Tibial nerve (tissue), 4 donors: ENCODE measurements around the gene RLN3. TPM values are rescaled to one million over a fixed set of nuclear protein-coding genes. Genes with fewer than 3 reads are reported as not detected.

Experiments used
- DNase-seq, 2 donors: peaks; one replicate each; pipeline ENCODE4 v3.0.0-alpha.2; 2019; ENCODE audit warnings: low spot score in 2 of 2
- H3K27ac ChIP-seq, 4 donors: fragments of 200-600 bp; sonication (generic) in 3 of 4; one replicate each; pipeline ENCODE4 v1.5.1; 2017 to 2019; ENCODE audit warnings: mild to moderate bottlenecking in 1 of 4
- H3K27me3 ChIP-seq, 2 donors: fragments of 200-600 bp; sonication (generic) in 1 of 2; one replicate each; pipeline versions ENCODE4 v1.5.1 to v1.6.0; 2017 to 2019
- H3K36me3 ChIP-seq, 3 donors: fragments of 200-600 bp; sonication (generic); one replicate each; pipeline ENCODE4 v1.5.1; 2018 to 2019
- H3K4me1 ChIP-seq, 4 donors: fragments of 200-600 bp; sonication (generic) in 3 of 4; one replicate each; pipeline ENCODE4 v1.5.1; 2017 to 2019
- H3K4me3 ChIP-seq, 4 donors: fragments of 200-600 bp; sonication (generic) in 3 of 4; one replicate each; pipeline ENCODE4 v1.5.1; 2017 to 2019; ENCODE audit warnings: mild to moderate bottlenecking in 1 of 4, moderate library complexity in 1 of 4
- H3K9me3 ChIP-seq, 4 donors: fragments of 200-600 bp; sonication (generic) in 3 of 4; one replicate each; pipeline ENCODE4 v1.5.1; 2017 to 2019
- EP300 ChIP-seq, 2 donors: sonication (generic); formaldehyde crosslinking; IDR thresholded peaks; one replicate each; pipeline ENCODE4 v1.6.1; 2017; ENCODE audit warnings: antibody characterized with exemption in 2 of 2, mild to moderate bottlenecking in 1 of 2
- POLR2A ChIP-seq, 2 donors: fragments of 450-650 bp; IDR thresholded peaks; one replicate each; pipeline ENCODE4 v1.6.1; 2017; ENCODE audit warnings: antibody characterized with exemption in 2 of 2, mild to moderate bottlenecking in 2 of 2, moderate library complexity in 2 of 2
- WGBS, 2 donors: methylation state at CpG; one replicate each; pipeline ENCODE4 v1.1.5; 2018; 5-methylcytosine and 5-hydroxymethylcytosine counted together
- total RNA-seq, 4 donors: library from RNA; depleted of rRNA; stranded (reverse); fragments of >200 nt; gene quantifications; one replicate each; pipeline ENCODE4 v1.1.0, GENCODE V29; 2016
- TF ChIP-seq, protein P1 (sequence below), 5 experiments: fragments of 200-600 bp in 3 of 5; fragments of 450-650 bp in 2 of 5; sonication (generic) in 3 of 5; IDR thresholded peaks; one replicate each; pipeline ENCODE4 v1.5.1; 2016 to 2019; ENCODE audit warnings: antibody characterized with exemption in 5 of 5, mild to moderate bottlenecking in 3 of 5, moderate library complexity in 2 of 5

Gene RLN3
- total RNA-seq, 4 donors from 2014 or later, result not detected

DNA sequence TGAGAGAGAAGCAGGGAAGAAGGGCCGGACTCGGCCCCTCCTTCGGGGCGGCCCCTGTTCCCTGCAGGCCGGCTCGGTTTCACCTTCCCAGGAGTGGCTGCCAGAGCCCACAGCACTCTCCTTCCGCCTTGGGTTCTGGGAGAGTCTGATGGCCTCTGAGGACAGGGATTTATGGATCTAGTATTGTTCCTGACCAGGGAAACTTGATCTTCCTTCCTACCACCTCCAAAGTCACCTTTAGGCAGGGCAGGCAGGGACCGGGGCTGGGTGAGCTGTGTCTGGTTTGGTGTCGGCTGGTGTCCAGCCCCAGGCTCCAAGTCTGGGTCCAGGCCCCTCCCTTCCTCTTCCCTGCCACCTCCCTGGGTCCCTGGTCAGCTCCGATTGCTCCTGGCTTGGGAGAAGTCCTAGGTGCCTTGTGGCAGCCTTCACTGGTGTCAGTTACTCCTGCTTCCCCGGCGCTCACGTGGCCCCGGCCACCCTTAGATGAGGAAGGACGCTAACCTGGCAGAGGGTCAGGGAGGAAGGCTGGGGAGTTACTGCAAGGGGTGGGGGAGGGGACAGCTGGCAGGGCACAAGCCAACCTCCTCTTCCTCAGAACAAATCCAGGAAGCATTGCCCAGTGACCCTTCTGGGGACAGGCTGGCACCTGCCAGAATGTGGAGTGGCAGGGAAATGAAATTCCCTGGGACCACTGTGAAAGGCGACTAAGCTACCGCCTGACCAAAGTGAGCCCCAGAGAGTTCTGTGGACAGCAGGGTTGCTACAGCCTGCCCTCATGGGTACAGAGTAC, 40.7 kb upstream of the RLN3 start:
- peak overlapping the region in 3 of 4 donors; percentile 83 to 89 (median 88) for H3K27ac ChIP-seq
- no peak overlapping the region for H3K4me3 ChIP-seq
- 77 to 86% methylated on average over 17 of the region's 17 CpGs for WGBS, 2 donors
- H3K27me3 ChIP-seq, result no peaks in the 10 kb centered on the region
- H3K36me3 ChIP-seq, result peaks cover 0 to 72% (median 0%) of the 10 kb centered on the region in 3 donors
- no peaks in the 10 kb centered on the region for H3K9me3 ChIP-seq
- peaks cover 0 to 36% (median 19%) of the 10 kb centered on the region in 4 donors for H3K4me1 ChIP-seq
- peak in 1 of 2 donors; percentile 27 for DNase-seq
- TF ChIP-seq, protein P1, sequence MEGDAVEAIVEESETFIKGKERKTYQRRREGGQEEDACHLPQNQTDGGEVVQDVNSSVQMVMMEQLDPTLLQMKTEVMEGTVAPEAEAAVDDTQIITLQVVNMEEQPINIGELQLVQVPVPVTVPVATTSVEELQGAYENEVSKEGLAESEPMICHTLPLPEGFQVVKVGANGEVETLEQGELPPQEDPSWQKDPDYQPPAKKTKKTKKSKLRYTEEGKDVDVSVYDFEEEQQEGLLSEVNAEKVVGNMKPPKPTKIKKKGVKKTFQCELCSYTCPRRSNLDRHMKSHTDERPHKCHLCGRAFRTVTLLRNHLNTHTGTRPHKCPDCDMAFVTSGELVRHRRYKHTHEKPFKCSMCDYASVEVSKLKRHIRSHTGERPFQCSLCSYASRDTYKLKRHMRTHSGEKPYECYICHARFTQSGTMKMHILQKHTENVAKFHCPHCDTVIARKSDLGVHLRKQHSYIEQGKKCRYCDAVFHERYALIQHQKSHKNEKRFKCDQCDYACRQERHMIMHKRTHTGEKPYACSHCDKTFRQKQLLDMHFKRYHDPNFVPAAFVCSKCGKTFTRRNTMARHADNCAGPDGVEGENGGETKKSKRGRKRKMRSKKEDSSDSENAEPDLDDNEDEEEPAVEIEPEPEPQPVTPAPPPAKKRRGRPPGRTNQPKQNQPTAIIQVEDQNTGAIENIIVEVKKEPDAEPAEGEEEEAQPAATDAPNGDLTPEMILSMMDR (IDR thresholded peaks at IDR 0.05), result no peak
- TF ChIP-seq POLR2A (IDR thresholded peaks at IDR 0.05) (no peak), EP300 (IDR thresholded peaks at IDR 0.05) (no peak)

DNA sequence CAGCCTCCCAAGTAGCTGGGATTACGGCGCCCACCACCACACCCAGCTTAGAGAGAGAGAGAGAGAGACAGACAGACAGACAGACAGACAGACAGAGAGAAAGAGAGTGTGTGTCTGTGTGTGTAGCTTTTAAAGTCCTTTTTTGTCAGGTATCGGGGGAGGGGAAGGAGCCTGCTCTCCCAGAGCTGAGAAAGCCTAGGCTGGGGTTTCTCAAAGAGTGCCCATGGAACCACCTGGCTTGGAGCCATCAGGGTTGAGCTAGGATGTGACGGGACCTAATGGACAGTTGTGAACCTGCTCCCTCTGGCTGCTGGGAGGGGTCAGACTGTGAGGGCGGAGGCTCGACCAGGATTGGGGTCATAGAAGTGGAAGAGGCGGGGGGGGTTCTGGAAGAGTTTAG, 38.5 kb upstream of the RLN3 start:
- WGBS, 2 donors, result 78 to 80% methylated on average over 7 of the region's 7 CpGs
- DNase-seq, result no peak
- peaks cover 0 to 33% (median 16%) of the 10 kb centered on the region in 4 donors for H3K4me1 ChIP-seq
- H3K27me3 ChIP-seq, result no peaks in the 10 kb centered on the region
- H3K36me3 ChIP-seq, result peaks cover 0 to 62% (median 0%) of the 10 kb centered on the region in 3 donors
- H3K27ac ChIP-seq, result no peak overlapping the region
- no peaks in the 10 kb centered on the region for H3K9me3 ChIP-seq
- H3K4me3 ChIP-seq, result no peak overlapping the region
- TF ChIP-seq, protein P1 (IDR thresholded peaks at IDR 0.05), result no peak
- TF ChIP-seq POLR2A (IDR thresholded peaks at IDR 0.05) (no peak), EP300 (IDR thresholded peaks at IDR 0.05) (no peak)

DNA sequence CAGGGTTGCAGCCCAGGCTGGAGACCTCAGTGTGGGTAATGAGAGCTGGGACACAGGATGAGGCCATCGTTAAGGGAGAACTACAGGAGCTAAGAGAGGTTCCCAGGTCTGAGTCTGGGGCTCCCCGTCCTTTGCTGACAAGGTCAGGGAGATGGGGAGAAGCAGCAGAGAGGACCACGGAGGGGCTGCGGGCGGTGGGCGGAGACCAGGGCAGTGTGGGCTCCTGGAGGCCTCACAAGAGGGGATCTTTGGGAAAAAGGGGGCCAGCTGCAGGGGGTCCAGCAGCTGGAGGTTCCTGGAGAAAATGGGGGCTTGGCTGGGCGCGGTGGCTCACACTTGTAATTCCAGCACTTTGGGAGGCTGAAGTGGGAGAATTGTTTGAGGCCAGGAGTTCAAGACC, 37.9 kb upstream of the RLN3 start:
- WGBS, 2 donors, result 82 to 84% methylated on average over 8 of the region's 8 CpGs
- H3K27me3 ChIP-seq, result no peaks in the 10 kb centered on the region
- no peak for DNase-seq
- peaks cover 0 to 61% (median 0%) of the 10 kb centered on the region in 3 donors for H3K36me3 ChIP-seq
- no peak overlapping the region for H3K4me3 ChIP-seq
- peaks cover 0 to 33% (median 15%) of the 10 kb centered on the region in 4 donors for H3K4me1 ChIP-seq
- H3K9me3 ChIP-seq, result no peaks in the 10 kb centered on the region
- H3K27ac ChIP-seq, result no peak overlapping the region
- no peak for TF ChIP-seq POLR2A (IDR thresholded peaks at IDR 0.05)
- TF ChIP-seq, protein P1 (IDR thresholded peaks at IDR 0.05), result no peak
- no peak for TF ChIP-seq EP300 (IDR thresholded peaks at IDR 0.05)

DNA sequence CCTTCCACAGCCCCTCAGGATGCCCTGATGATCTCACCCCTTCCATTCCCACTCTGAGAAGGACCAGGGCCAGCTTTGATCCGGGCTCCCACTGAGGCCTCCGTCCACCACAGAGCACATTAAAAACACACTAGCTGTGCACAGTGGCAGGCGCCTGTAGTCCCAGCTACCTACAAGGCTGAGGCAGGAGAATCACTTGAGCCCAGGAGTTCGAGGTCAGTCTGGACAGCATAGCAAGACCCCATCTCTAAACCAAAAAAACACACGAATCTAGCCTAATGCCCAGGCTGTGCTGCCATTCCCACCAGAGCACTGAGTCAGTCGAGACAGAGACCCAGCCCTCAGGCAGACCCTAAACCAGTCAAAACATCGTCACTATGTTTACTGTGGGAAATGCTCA, 35.9 kb upstream of the RLN3 start:
- no peak for TF ChIP-seq POLR2A (IDR thresholded peaks at IDR 0.05)
- no peaks in the 10 kb centered on the region for H3K27me3 ChIP-seq

DNA sequence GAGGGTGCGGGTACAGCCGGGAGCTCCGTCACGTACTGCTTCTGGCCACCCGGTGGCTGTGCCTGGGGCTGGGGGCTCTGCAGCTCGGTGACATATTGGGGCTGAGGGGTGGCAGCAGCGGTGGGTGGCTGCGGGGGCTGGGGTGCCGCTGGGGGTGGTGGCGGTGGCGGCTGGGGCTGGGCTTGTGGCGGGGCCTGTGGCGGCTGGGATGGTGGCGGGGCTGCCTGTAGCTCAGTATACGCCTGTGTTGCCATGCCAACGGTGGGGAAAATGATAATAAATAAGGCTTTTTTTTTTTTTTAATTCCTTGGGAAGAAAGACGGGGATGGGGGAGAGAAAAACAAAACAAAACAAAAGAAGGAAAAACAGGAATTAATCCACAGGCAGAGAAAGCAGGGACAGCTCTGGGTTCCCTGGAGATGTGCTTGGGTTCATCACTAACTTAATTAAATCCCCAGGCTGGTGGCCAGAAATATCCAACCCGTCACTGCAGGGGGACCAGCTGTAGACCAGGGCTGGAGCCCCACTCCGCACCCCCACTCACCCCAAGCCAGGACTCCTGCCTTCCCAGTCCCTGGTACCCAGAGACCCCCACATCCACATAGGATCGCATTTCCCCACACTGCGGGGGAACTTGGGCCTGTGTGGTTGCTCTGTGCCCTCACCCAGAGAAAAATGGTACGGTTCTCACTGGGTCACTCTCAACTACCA, 34.2 kb upstream of the RLN3 start:
- H3K4me1 ChIP-seq, result no peaks in the 10 kb centered on the region
- TF ChIP-seq, protein P1 (IDR thresholded peaks at IDR 0.05), result no peak
- TF ChIP-seq POLR2A (IDR thresholded peaks at IDR 0.05), result no peak
- no peak for TF ChIP-seq EP300 (IDR thresholded peaks at IDR 0.05)
- H3K9me3 ChIP-seq, result peaks cover 0 to 4% (median 0%) of the 10 kb centered on the region in 4 donors
- no peaks in the 10 kb centered on the region for H3K27me3 ChIP-seq
- DNase-seq, result no peak
- H3K36me3 ChIP-seq, result peaks cover 0 to 65% (median 0%) of the 10 kb centered on the region in 3 donors
- no peak overlapping the region for H3K4me3 ChIP-seq
- 76 to 83% methylated on average over 16 to 21 of the region's 22 CpGs for WGBS, 2 donors
- no peak overlapping the region for H3K27ac ChIP-seq

More for the DNA sequence above, 35.9 kb upstream of the RLN3 start:
- Histone ChIP-seq H3K4me3 (no peak overlapping the region), H3K9me3 (no peaks in the 10 kb centered on the region), H3K27ac (no peak overlapping the region), H3K4me1 (peaks cover 0 to 13% (median 4%) of the 10 kb centered on the region in 4 donors), H3K36me3 (peaks cover 0 to 62% (median 0%) of the 10 kb centered on the region in 3 donors)
- DNase-seq, result no peak
- 93 to 95% methylated on average over 7 of the region's 7 CpGs for WGBS, 2 donors
